Mesothelial cell of epicardium (in vitro differentiated cells): ENCODE data around the gene CXCL8. TPM values are rescaled to one million over a fixed set of nuclear protein-coding genes. Genes with fewer than 3 reads are reported as not detected.

ENCODE experiments used
- DNase-seq, 2 experiments: peaks; one replicate each; pipeline ENCODE4 v3.0.0; 2021; ENCODE audit warnings: low spot score in 2 of 2; ENCODE audit not compliant: unreplicated experiment in 2 of 2
- H3K27ac Mint-ChIP-seq: 2 replicates; pipeline ENCODE4 v1.8.0; 2021; ENCODE audit warnings: mixed read lengths
- H3K27me3 Mint-ChIP-seq: 2 replicates; pipeline ENCODE4 v1.8.0; 2021; ENCODE audit warnings: low read depth, mixed read lengths
- H3K36me3 Mint-ChIP-seq: 2 replicates; pipeline ENCODE4 v1.8.0; 2021; ENCODE audit warnings: mixed read lengths
- H3K4me1 Mint-ChIP-seq: 2 replicates; pipeline ENCODE4 v1.8.0; 2021; ENCODE audit warnings: mixed read lengths
- H3K4me3 Mint-ChIP-seq: 2 replicates; pipeline ENCODE4 v1.8.0; 2021; ENCODE audit warnings: mild to moderate bottlenecking, moderate library complexity, mixed read lengths
- H3K9me3 Mint-ChIP-seq: 2 replicates; pipeline ENCODE4 v1.8.0; 2021; ENCODE audit warnings: mixed read lengths
- total RNA-seq: library from RNA; stranded (reverse); gene quantifications from 3 replicates; pipeline ENCODE4 v1.2.1, GENCODE V29; 2021
- TF ChIP-seq, protein P1 (sequence below): fragments of 200-600 bp; sonication (generic); IDR thresholded peaks from one replicate; pipeline ENCODE4 v1.5.0; 2021; ENCODE audit warnings: antibody characterized with exemption; ENCODE audit not compliant: unreplicated experiment

Gene CXCL8
- total RNA-seq, 1 donor from 2014 or later, result 8.9 TPM

DNA sequence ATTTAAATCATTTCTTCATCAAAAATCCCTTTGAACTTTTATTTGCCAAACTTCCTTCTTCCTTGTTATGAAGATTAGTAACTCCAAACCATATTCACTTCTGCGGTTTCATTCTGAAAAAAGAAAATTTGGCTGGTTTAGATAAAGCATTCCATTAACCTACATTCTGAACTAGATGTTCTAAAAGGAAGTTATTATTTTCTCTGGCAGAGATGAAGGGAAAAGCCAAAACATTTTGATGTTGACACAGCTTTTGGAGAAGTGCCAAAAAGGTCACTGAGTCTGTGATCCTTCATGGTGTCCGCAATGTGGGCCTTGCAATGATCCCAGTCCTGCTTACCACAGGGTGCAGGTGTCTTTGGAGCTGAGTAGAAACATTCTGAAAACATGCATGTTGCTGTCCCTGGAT, 36.0 kb downstream of the CXCL8 start:
- H3K27me3 Mint-ChIP-seq, result no peaks in the 10 kb centered on the region
- peak overlapping the region; percentile 39 for H3K27ac Mint-ChIP-seq
- DNase-seq, result no peak
- H3K36me3 Mint-ChIP-seq, result no peaks in the 10 kb centered on the region
- H3K4me1 Mint-ChIP-seq, result peaks cover 13% of the 10 kb centered on the region
- H3K9me3 Mint-ChIP-seq, result no peaks in the 10 kb centered on the region
- no peak overlapping the region for H3K4me3 Mint-ChIP-seq
- TF ChIP-seq, protein P1, sequence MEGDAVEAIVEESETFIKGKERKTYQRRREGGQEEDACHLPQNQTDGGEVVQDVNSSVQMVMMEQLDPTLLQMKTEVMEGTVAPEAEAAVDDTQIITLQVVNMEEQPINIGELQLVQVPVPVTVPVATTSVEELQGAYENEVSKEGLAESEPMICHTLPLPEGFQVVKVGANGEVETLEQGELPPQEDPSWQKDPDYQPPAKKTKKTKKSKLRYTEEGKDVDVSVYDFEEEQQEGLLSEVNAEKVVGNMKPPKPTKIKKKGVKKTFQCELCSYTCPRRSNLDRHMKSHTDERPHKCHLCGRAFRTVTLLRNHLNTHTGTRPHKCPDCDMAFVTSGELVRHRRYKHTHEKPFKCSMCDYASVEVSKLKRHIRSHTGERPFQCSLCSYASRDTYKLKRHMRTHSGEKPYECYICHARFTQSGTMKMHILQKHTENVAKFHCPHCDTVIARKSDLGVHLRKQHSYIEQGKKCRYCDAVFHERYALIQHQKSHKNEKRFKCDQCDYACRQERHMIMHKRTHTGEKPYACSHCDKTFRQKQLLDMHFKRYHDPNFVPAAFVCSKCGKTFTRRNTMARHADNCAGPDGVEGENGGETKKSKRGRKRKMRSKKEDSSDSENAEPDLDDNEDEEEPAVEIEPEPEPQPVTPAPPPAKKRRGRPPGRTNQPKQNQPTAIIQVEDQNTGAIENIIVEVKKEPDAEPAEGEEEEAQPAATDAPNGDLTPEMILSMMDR, result no peak

DNA sequence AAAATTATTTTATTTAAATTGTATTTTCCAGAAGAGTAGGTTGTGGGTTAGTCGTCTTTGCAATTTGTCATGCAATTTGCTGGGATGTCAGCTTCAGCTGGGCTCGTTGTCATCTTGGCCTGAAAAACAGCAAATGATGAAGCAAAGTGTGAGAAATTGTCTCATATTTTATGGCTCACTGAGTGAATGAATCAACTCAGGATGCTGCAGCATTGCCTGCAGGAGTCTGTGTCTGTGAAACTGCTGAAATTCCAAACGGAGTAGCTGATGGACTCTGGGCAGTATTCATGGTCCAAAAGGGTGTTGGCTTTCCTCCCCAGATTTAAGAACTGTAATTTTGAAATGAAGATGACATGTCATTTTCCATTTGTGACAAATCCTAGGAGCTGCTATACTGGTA, 37.2 kb downstream of the CXCL8 start:
- peaks cover 13% of the 10 kb centered on the region for H3K4me1 Mint-ChIP-seq
- H3K9me3 Mint-ChIP-seq, result no peaks in the 10 kb centered on the region
- H3K27ac Mint-ChIP-seq, result no peak overlapping the region
- no peak for DNase-seq
- H3K27me3 Mint-ChIP-seq, result no peaks in the 10 kb centered on the region
- no peaks in the 10 kb centered on the region for H3K36me3 Mint-ChIP-seq
- no peak overlapping the region for H3K4me3 Mint-ChIP-seq
- TF ChIP-seq, protein P1, result no peak

DNA sequence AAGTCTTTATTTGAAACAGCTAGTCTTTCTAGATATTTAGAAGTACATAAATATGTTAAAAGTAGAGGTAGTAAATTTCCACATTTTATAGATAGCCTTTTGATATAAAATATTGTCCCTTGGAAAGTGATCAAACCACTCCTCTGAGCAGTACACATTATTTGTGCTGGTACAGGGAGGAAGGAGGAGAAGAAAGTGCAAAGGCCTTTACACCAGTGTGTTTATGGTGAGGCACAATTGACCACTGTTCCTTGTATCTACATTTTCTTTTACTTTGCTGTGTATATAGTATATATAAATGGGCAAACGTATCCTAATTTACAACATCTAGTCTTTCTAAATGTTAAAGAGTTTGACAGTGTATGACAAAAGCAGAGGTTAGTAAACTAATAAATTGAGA, 39.9 kb downstream of the CXCL8 start:
- Mint-ChIP-seq H3K4me1 (peaks cover 13% of the 10 kb centered on the region), H3K9me3 (no peaks in the 10 kb centered on the region), H3K27me3 (peaks cover 9% of the 10 kb centered on the region), H3K36me3 (no peaks in the 10 kb centered on the region), H3K4me3 (no peak overlapping the region), H3K27ac (no peak overlapping the region)
- no peak for DNase-seq
- TF ChIP-seq, protein P1, result no peak

DNA sequence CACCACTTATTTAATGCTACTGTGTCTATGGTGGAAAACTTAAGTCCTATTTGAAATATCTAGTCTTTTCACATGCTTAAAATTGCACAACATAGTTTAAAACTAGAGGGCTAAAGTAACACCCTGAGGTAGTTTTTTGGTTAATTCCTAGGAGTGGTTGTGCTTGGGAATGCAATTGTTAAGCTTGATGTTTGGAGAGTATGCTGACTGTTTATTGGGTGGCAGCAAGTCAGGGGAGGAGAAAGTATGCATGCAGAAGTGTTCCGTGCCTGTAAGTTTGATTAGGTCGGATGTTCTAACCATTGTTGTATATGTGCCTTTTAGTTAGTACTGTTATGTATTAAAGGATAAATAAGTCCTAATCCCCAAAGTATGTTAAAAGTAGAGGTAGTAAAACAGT, 40.5 kb downstream of the CXCL8 start:
- Mint-ChIP-seq H3K27ac (no peak overlapping the region), H3K27me3 (peaks cover 9% of the 10 kb centered on the region), H3K4me3 (no peak overlapping the region), H3K4me1 (peaks cover 11% of the 10 kb centered on the region), H3K9me3 (no peaks in the 10 kb centered on the region), H3K36me3 (no peaks in the 10 kb centered on the region)
- TF ChIP-seq, protein P1, result no peak
- DNase-seq, result no peak

DNA sequence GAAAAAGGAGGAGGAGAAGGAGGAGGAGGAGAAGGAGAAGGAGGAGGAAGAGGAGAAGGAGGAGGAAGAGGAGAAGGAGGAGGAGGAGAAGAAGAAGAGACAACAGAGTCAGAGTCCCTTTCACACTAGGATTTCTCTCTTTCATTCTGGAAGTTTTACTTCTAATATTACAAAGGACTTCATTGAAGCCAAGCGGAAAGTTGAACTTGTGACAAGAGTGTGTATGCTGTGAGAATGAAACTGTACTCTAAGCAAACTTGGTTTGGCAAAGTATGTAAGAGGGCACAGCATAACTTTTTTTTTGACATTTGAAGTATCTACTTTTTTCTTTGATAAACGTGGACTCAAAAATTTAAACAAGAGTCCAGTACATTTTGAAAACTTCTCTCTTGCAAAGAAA, 48.0 kb downstream of the CXCL8 start:
- Mint-ChIP-seq H3K4me3 (no peak overlapping the region), H3K27ac (no peak overlapping the region), H3K4me1 (no peaks in the 10 kb centered on the region), H3K27me3 (peaks cover 42% of the 10 kb centered on the region), H3K36me3 (no peaks in the 10 kb centered on the region), H3K9me3 (peaks cover 4% of the 10 kb centered on the region)
- DNase-seq, result no peak
- TF ChIP-seq, protein P1, result no peak

Other genes starting within 250 kb of the CXCL8 start
- 1.3 to 1.8 TPM (median 1.5 TPM) in 3 replicates for gene RASSF6, start 120.1 kb upstream of the CXCL8 start, total RNA-seq
- gene CXCL6, start 96.1 kb downstream of the CXCL8 start, total RNA-seq, result 0.16 to 0.20 TPM (median 0.18 TPM) in 3 replicates
- gene PF4V1, start 112.7 kb downstream of the CXCL8 start, total RNA-seq, result not detected in 3 replicates
- 0.47 to 0.77 TPM (median 0.74 TPM) in 3 replicates for gene CXCL1, start 128.8 kb downstream of the CXCL8 start, total RNA-seq
- gene PF4, start 241.5 kb downstream of the CXCL8 start, total RNA-seq, result not detected in 3 replicates
- gene PPBP, start 247.6 kb downstream of the CXCL8 start, total RNA-seq, result not detected in 3 replicates